Mammary epithelial cell (primary cell): ENCODE results near the gene PVR.

Experiments
- EZH2 ChIP-seq: IDR thresholded peaks from 2 replicates; pipeline ENCODE4 v1.6.1; 2012; ENCODE audit warnings: low read length, inconsistent platforms, borderline replicate concordance
- TF ChIP-seq, protein P1 (sequence below), 2 donors: IDR thresholded peaks in 1 of 2; conservative IDR thresholded peaks in 1 of 2; 2 replicates each; pipeline ENCODE4 v1.5.1; 2011 to 2012; ENCODE audit warnings: inconsistent platforms in 2 of 2, low read length in 2 of 2, mild to moderate bottlenecking in 2 of 2, control low read depth in 1 of 2, low read depth in 1 of 2; ENCODE audit not compliant: insufficient read depth in 1 of 2; ENCODE audit errors: extremely low read depth in 1 of 2

DNA sequence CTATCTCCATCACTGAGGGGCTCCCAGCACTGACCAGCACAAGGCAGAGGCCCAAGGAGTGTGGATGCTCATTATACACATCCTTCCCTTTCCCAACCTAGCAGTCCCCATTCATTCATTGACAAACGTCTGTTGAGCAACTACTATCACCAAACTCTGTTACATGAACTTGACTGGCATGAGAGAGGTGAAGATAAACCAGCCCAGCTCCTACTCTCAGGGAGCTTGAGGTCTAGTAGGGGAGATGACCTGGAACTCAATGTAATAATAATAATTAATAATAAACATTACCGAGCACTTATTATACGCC is 46.4 kb downstream of the PVR start:
- TF ChIP-seq, protein P1, sequence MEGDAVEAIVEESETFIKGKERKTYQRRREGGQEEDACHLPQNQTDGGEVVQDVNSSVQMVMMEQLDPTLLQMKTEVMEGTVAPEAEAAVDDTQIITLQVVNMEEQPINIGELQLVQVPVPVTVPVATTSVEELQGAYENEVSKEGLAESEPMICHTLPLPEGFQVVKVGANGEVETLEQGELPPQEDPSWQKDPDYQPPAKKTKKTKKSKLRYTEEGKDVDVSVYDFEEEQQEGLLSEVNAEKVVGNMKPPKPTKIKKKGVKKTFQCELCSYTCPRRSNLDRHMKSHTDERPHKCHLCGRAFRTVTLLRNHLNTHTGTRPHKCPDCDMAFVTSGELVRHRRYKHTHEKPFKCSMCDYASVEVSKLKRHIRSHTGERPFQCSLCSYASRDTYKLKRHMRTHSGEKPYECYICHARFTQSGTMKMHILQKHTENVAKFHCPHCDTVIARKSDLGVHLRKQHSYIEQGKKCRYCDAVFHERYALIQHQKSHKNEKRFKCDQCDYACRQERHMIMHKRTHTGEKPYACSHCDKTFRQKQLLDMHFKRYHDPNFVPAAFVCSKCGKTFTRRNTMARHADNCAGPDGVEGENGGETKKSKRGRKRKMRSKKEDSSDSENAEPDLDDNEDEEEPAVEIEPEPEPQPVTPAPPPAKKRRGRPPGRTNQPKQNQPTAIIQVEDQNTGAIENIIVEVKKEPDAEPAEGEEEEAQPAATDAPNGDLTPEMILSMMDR (conservative IDR thresholded peaks at IDR 0.05 in 1 of 2, IDR thresholded peaks at IDR 0.05 in 1 of 2; ENCODE audit: extremely low read depth in 1 of 2, insufficient read depth in 1 of 2, low read depth in 1 of 2, low read length in 2 of 2) = no peak
- TF ChIP-seq EZH2 = no peak
